PC-3 (cell line): ENCODE results near the gene TBC1D2.

Source experiments
- EZH2 ChIP-seq: fragments of 300-600 bp; sonication (generic); IDR thresholded peaks from one replicate; pipeline ENCODE4 v1.6.1; 2017; ENCODE audit warnings: antibody characterized with exemption, mild to moderate bottlenecking, low read length; ENCODE audit not compliant: unreplicated experiment
- EZH2phosphoT487 ChIP-seq: fragments of 300-600 bp; sonication (generic); IDR thresholded peaks from 2 replicates; pipeline ENCODE4 v1.6.1; 2018; ENCODE audit warnings: mild to moderate bottlenecking, antibody characterized with exemption, low read length, borderline replicate concordance

DNA sequence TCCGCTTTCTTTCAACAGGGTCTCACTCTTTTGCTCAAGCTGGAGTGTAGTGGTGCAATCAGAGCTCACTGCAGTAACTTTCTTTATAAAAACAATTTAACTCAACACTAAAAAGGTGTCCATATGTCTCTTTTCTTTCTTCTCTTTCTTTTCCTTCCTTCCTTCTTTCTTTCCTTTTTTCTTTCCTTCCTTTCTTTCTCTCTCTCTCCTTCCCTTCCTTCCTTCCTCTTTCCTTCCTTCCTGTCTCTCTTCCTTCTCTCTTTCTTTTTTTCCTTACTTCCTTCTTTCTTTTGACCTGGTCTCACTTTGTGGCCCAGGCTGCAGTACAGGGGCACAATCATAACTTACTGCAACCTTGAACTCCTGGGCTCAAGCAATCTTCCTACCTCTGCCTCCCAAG, 25.8 kb upstream of the TBC1D2 start:
- TF ChIP-seq EZH2 (no peak), EZH2phosphoT487 (no peak)
